ENCODE measurements around the gene KCNK3. TPM values are rescaled to one million over a fixed set of nuclear protein-coding genes. Genes with fewer than 3 reads are reported as not detected.
A peak's percentile ranks its signal among the peaks of the same experiment; 100 is the strongest.

KCNK3 gene
- polyA plus RNA-seq, 1 of the 3 experiments (the other 2 are of a cell fraction) = 0.16 TPM

DNA sequence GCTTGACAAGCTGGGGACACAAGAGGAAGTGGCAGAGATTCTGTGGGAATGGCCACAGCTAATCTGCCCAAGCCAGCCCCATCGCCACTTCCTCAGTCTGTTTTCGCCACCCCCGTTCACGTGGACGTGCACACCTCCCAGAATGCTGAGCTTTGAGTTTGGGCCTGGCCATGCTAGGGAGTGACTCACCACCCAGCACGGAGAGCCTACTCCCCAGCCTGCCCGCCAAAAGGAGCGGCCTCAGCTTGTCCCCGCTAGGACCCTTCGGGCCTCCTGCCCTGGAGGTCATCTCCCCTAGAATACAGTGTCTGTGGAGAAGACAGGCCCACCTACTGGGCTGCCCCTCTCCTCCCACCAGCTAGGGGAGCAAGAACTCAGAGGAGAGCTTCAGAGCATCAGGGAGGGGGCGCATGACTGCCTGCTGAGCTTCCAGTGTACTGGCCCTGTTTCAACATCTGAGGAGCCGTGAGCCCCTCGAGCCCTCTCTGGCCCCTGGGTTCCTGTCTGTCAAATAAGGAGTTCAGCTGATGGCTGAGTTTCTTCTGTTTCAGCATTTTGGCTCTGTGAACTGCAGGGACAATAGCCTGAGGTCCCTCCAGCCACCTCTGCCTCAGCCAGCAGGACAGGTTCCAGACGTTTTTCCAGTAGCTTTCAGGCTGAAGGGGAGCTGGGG, 76.7 kb downstream of the KCNK3 start:
- Histone ChIP-seq H3K4me1 (ENCODE audit: control insufficient read depth in 1 of 2, insufficient read depth in 2 of 2, low read depth in 1 of 2, low read length in 1 of 2) (peaks cover 26 to 43% of the 10 kb centered on the region in 2 experiments; a peak in 3 of 4 replicates), H3K4me3 (ENCODE audit: low read depth in 2 of 2, low read length in 1 of 2) (no peak overlapping the region), H3F3A (replicated peaks; ENCODE audit: insufficient read depth) (no peaks in the 10 kb centered on the region), H4K20me1 (ENCODE audit: insufficient read depth) (peaks cover 61% of the 10 kb centered on the region), H3K4me2 (no peak overlapping the region), H3K9ac (no peak overlapping the region), H3K9me3 (no peaks in the 10 kb centered on the region), H3K79me2 (ENCODE audit: insufficient read depth) (peaks cover 99% of the 10 kb centered on the region), H3K9me2 (no peaks in the 10 kb centered on the region), H3K27ac (ENCODE audit: low read depth in 2 of 2, low read length in 1 of 2) (peak overlapping the region in 1 of 2 experiments; percentile 30; a peak in 1 of 4 replicates), H2AFZ (ENCODE audit: low read depth) (no peak overlapping the region), H3K36me3 (replicated peaks in 1 of 2; ENCODE audit: control insufficient read depth in 1 of 2, insufficient read depth in 2 of 2, low read length in 1 of 2) (peaks cover 4 to 7% of the 10 kb centered on the region in 2 experiments), H3K27me3 (ENCODE audit: insufficient read depth) (no peaks in the 10 kb centered on the region)
- TF ChIP-seq FOXJ3 (CRISPR knock-in tag; IDR thresholded peaks at IDR 0.05) = no peak
- no peak for TF ChIP-seq GABPA (IDR thresholded peaks at IDR 0.05; ENCODE audit: low read depth)
- TF ChIP-seq, protein P1, sequence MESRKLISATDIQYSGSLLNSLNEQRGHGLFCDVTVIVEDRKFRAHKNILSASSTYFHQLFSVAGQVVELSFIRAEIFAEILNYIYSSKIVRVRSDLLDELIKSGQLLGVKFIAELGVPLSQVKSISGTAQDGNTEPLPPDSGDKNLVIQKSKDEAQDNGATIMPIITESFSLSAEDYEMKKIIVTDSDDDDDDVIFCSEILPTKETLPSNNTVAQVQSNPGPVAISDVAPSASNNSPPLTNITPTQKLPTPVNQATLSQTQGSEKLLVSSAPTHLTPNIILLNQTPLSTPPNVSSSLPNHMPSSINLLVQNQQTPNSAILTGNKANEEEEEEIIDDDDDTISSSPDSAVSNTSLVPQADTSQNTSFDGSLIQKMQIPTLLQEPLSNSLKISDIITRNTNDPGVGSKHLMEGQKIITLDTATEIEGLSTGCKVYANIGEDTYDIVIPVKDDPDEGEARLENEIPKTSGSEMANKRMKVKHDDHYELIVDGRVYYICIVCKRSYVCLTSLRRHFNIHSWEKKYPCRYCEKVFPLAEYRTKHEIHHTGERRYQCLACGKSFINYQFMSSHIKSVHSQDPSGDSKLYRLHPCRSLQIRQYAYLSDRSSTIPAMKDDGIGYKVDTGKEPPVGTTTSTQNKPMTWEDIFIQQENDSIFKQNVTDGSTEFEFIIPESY (IDR thresholded peaks at IDR 0.05; ENCODE audit: borderline replicate concordance, low read depth) = no peak
- TF ChIP-seq RAD21 (IDR thresholded peaks at IDR 0.05; ENCODE audit: low read length) = no peak
- TF ChIP-seq TAF1 (IDR thresholded peaks at IDR 0.05; ENCODE audit: borderline replicate concordance, low read depth, low read length) = no peak
- TF ChIP-seq, protein P2, sequence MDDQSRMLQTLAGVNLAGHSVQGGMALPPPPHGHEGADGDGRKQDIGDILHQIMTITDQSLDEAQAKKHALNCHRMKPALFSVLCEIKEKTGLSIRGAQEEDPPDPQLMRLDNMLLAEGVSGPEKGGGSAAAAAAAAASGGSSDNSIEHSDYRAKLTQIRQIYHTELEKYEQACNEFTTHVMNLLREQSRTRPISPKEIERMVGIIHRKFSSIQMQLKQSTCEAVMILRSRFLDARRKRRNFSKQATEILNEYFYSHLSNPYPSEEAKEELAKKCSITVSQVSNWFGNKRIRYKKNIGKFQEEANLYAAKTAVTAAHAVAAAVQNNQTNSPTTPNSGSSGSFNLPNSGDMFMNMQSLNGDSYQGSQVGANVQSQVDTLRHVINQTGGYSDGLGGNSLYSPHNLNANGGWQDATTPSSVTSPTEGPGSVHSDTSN (IDR thresholded peaks at IDR 0.05) = no peak
- no peak for TF ChIP-seq YY1 (IDR thresholded peaks at IDR 0.05; ENCODE audit: low read depth)
- no peak for TF ChIP-seq CHD2 (IDR thresholded peaks at IDR 0.05; ENCODE audit: low read length, partially characterized antibody)
- TF ChIP-seq EZH2phosphoT487 (IDR thresholded peaks at IDR 0.05; ENCODE audit: borderline replicate concordance, low read depth) = no peak
- no peak for TF ChIP-seq RCOR1 (IDR thresholded peaks at IDR 0.05; ENCODE audit: low read length)
- TF ChIP-seq FOSL2 (IDR thresholded peaks at IDR 0.05; ENCODE audit: borderline replicate concordance, low read depth) = no peak; the same call in 1 of the 2 replicates
- TF ChIP-seq GATA2 (CRISPR knock-in tag; IDR thresholded peaks at IDR 0.05) = no peak
- no peak for TF ChIP-seq ELF1 (IDR thresholded peaks at IDR 0.05)
- no peak for TF ChIP-seq SIN3A (IDR thresholded peaks at IDR 0.05; ENCODE audit: borderline replicate concordance, low read depth, low read length)
- no peak for TF ChIP-seq MEF2A (IDR thresholded peaks at IDR 0.05; ENCODE audit: borderline replicate concordance, low read depth)
- TF ChIP-seq MXI1 (IDR thresholded peaks at IDR 0.05; ENCODE audit: low read depth, low read length) = no peak
- ChIA-PET POLR2A (interaction anchor here (0.6 to 0.7 kb wide), 2 partner anchors 17 to 183 kb away, joined by 3 read pairs; no protein-coding TSS in a partner anchor), CTCF (interaction anchor here (0.6 to 7.0 kb wide), 5 partner anchors 9 to 193 kb away, joined by 3 to 36 read pairs (median 7); no protein-coding TSS in a partner anchor)
- WGBS (ENCODE audit: low lambda C conversion rate) = 74% methylated on average over 14 of the region's 14 CpGs
- DNase-seq = no peak

All from SK-N-SH (cell line).